GM18498 (cell line): Measurements from ENCODE around the gene ARFGEF3.

Source experiments
- ATAC-seq: cut with Tn5 transposase; IDR thresholded peaks from one replicate; pipeline ENCODE4 v1.9.1; 2021; ENCODE audit warnings: mild to moderate bottlenecking, moderate library complexity; ENCODE audit not compliant: unreplicated experiment

ARFGEF3 gene

DNA sequence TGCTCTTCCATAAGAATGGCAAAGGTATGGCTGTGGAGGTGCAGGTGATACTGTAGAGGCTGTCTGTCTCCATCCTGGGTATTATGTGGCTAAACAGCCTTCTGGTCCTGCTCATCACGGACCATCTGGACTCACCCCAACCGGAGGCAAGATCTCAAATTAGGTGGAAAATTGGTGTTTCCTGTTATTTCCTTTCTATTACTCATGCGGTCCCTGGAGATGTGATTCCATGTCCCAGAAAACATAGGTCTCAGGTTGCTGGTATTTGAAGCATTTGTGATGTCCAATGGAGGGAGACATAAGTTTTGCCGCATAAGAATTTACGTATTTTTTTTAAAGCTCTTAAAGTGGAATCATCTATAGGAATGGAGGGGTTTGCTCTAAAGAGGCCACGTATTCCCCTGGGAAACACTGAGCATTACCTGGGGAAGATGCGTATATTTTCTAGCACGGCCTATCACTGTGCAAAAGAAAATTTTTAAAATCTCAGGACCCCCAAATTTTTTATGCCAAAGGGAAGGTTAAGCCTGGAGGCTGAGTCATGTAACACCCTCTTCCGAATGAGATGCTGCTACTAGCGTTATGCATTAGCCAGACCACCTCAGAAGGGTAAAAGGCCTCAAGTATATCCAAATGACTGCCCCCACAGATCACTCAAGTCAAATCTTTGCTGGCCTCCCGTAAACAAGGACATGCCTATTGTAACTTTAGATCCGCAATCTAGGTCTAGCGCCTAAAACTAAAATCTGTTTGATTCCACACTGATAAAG, 78.9 kb downstream of the ARFGEF3 start:
- no peak for ATAC-seq

DNA sequence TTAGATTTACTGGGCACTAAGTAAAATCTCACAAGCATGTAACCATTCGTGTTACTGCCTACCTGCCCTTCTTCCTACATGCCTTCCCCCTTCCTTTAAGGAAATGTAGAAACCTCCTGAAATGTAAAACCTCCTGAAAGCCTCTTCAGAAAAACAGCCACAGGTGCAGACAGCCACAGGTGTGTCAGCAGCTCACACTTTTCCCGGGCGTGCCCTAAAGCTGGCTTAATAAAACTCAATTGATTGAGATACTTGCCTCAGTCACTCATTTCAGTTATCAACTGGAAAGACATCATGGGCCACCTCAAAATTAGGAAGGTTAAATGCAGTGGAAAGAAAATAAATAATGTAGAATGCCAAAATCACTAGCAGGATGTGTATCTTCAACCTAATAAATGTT, 79.6 kb downstream of the ARFGEF3 start:
- no peak for ATAC-seq

DNA sequence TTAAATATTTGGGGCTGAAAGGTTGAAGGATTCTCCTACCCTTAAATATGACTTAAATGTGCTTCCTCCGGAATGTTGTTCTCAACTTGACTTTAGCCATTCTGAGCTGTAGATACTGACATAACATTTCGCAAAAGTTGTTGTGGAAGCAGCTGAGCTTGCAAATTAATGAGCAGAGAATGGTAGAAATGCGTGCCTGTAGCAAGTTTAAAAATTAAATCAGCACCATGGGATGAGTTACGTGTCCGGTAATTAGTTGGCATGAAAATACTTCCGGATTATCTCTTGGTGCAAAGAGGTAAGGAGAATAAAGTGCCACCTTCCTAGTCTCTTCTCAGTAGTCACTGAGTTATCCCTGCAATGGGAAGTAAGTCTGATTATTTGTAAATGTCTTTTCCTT, 80.2 kb downstream of the ARFGEF3 start:
- no peak for ATAC-seq

DNA sequence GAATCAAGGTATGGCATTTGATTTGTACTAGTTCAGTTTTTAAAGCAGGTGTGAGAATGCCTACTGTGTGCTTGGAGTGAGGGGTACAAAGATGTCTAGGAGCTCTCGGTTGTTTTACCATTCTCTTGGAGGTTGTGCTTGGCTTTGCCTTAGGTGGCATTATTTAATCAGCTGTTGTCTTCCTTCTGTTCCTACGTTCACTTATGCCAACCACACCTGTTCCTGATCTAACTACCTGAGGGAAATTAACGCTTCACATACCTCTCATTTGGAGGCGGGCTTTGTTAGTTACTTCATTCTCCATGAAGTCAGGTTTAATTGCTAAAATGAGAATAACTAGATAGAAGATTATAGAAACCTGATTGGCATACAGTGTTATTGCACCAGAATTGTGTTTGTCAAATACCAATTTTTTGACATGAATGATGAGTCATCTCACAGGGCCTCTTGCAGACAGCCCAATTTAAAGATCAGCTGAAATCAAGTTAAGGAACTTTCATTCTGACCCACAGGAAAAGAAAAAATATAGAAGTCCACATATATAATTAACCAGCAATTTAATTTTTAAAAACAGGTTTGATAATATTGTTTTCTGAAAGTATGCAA, 81.4 kb downstream of the ARFGEF3 start:
- no peak for ATAC-seq

DNA sequence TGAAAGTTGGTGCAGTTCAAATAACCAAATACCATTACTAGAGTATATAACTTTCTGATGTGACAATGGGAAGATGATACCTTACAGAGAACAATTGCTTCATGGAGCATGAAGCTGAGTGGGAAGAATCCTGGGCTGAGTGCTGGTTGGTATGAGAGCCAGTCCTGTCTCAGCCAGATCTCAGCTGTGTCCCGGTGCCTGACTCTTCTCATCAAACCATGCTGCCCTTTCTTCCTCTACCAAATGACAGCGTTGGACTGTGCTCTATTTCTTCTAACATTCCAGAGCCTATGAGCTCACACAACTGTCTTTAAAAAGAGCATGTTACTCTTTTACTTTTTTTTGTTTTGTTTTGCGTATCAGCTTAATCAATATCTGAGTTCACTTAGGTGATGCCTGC, 84.0 kb downstream of the ARFGEF3 start:
- no peak for ATAC-seq

DNA sequence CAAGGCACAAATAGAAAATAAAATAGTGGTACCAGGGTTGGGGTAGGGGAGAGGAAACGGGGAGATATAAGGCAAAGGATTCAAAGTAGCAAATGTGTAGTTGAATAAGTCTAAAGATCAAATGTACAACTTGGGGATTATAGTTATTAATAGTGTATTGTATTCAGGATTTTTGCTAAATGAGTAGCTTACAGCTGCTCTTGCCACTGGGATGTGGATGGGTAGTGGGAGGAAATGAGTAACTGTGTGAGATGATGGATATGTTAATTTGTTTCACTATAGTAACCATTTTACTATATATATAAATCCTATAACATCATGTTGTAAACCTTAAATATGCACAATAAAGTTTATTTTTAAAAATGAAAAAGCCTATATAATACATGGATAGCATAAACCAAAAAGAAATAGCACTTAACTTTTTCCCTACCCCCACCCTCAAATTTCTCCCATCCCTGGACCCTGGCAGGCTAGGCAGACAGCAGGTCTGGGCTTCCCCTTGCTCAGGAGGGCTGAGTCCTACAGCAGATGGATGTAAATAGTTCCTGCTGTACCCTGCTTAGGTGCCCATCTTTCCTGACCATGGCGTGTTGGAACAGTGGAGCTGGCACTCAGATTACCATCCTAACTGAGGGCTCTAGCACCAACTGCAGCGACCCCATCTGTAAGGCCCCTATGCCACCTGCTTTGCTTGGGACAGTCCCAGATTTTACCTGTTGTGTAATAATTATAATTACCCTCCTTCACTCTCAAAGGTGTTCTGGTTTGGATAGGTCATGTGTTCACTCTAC, 85.1 kb downstream of the ARFGEF3 start:
- no peak for ATAC-seq

DNA sequence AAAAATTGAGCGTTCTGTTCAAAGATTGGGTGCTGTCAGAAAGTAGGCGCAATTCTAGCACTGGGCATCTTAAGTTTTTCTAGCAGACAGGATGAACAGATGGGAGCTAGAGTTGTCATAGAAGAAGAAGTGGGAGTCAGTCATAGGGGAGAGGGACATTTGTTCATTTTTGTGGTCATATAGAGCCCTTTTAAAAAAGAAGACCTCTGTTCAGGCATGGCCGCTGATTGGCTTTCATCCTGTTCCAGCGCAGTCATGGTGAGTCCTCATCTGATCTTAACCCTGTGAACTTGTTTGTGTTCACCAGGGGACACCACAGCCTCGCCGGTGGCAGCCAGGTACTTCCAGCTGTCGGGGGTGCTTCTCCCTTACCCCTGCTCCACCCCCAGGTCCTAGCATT, 86.3 kb downstream of the ARFGEF3 start:
- ATAC-seq: no peak

DNA sequence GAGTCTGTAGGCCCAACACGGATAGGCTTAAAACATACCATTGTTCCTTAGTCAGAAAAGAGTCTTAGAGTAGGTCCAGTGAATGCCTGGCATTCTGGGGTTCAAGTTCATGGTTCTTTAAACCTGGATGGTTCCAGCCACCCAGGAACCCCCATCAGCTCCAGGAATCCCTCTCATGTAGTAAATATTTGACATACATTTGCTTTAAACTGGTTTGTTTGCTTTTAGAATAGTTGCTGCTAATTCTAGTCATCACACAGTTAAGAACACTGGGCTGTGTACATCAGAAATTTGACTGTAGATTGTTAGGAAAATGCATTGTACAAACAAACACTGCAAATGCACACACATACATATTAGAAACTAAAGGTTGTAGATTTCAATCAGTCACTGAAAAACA, 87.1 kb downstream of the ARFGEF3 start:
- ATAC-seq: no peak

DNA sequence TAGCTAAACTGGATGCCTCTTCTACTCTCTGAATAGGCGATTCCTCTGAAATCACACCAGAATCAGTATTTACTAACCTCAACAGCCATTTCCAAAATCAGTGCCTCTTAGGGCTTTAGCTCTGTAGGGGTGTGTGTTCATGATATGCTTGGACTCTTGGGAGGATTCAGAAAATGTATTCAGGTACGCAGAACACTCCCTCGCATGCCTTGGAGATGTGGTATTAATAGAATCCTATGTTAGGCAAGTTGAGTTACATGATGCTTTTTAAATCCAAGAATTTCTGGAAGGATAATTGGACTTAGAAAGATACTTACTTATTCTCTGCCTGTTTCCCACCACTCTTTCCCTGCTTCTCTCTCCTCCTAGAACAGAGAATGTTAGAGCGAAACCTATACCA, 88.3 kb downstream of the ARFGEF3 start:
- no peak for ATAC-seq

DNA sequence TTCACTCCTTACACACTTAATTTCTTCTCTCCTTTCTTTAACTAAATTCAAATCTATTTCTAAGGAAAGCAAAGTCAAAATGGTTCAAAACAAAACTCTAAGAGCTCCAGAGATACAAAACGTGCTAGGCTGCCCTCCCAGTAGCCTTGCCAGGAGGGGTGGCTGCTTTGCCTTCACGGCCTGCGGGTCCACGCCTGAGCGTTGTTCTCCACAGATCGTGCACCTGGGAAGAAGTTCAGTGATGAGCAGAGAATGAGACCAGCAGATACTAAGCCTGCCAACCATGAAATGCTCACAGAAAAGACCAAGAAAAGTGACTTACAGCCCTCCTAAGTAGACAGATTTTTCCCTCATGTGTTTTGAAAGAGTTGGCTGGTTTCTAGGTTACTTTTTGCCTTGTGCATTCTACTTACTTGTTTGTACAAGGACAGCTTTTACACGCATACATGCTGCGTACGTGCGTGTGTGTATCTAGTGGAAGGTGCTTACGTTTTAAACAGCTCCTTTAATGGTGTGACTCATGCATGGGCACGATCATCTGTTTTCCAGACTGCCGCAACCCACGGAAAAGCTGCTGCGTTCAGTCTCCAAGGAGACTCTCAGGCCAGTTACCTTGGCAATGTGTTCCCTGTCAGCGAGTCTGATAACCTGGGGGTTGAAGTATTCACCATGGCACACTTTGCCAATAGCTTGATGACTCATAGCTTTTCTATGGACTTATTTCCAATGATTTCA, 88.9 kb downstream of the ARFGEF3 start:
- no peak for ATAC-seq

DNA sequence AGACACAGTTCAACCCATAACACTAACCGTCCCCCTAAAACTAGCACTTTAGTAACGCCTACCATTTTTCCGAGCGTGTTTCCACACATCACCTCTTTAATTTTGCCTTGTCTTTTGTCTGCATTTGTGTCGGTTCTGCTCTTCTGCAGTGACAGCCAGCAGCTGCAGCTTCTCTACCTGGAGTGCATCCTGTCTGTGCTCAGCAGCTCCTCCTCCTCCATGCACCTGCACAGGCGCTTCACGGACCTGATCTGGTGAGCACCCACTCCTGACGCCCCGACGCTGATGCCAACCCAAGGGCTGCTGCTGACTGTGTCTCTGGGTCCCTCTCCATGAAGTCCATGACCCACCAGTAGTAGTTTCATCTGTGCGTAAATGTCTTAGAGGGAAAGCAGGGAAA, 92.0 kb downstream of the ARFGEF3 start:
- ATAC-seq: no peak

DNA sequence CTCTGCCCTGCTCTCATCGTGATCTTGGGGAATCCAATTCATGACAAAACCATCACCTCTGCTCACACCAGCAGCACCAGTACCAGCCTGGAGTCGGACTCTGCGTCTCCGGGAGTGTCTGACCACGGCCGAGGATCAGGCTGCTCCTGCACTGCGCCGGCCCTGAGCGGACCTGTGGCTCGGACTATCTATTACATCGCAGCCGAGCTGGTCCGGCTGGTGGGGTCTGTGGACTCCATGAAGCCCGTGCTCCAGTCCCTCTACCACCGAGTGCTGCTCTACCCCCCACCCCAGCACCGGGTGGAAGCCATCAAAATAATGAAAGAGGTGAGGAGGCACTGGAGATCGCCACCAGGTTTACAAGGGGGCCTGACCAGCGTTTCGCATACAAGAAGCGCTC, 93.7 kb downstream of the ARFGEF3 start:
- no peak for ATAC-seq

DNA sequence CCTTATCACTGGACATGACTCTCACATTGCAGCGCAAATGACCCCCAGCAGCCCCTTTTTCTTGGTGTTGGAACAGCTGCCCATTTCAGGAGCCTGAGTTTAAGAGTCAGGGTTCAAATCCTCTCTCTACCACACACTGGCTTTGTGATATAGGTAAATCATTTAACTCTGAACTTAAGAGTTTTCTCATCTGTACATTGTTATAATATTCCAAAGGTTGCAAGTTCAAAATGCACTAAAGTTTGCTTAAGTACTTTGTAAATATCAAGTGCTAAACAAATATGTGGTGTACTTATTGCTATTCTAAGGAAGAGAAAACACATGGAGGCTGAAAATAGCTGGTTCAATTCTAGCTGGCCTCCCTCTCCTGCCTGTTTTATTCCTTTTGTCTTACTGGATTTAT, 95.9 kb downstream of the ARFGEF3 start:
- no peak for ATAC-seq

DNA sequence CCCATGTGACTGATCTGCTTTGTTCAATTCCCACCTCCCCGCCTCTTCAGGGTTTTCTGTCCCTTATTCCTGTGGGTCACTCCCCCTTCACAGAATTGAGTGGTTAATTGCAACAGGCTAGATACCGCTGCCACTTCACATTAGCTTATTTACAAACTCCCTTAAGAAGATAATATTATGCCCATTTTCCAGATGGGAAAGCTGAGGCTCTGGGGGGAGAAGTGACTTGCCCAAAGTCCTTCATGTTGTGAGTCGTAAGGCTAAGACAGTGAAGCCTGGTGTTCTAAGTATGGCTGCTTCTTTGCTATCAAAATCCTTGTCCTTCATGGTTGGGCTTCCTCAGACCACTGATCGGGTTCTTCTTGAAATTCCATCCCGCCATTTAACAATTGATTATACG, 96.5 kb downstream of the ARFGEF3 start:
- no peak for ATAC-seq

DNA sequence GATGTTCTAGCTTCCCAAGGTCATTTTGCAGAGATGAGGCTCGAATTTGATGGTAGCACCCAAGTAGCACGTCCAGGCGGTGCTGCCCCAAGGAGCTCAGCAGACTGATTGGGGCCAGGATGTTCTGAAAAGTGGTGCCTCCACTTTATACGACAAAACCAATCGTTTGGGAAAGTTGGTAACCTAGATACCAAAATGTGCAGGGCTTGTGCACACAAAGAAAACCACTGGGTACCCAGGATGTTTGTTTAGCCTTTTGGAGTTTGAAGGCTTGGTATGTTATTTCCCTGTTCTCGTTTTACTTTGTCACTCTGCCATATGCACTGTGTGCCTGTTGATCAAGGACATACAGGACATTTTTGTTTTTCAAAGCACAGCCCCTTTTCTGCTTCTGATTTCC, 97.3 kb downstream of the ARFGEF3 start:
- ATAC-seq: no peak

DNA sequence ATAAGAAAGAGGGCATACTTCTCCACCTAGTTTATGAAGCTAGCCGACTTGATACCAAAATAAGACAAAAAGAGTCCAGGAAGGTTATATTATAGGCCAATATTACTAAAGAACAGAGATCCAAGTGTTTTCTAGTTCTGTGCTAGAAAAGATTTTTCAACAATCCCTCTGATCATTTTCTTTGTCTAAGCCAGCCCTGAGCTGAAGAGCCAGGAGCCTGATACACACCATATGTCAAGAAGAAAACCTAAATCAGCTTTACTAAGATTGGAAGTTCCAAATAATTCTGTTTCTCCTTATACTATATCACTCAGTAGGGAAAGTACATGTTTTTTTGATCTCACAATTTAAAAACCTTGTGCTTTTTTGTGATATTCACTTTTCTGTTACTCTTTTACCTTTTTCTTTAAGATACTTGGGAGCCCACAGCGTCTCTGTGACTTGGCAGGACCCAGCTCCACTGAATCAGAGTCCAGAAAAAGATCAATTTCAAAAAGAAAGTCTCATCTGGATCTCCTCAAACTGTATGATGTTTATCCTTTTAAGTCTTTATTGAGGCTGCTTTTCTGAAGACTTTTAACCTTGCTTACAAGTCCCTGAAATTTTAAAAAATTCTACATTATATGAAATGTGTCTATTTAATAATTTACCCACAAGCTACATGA, 99.5 kb downstream of the ARFGEF3 start:
- ATAC-seq: no peak

DNA sequence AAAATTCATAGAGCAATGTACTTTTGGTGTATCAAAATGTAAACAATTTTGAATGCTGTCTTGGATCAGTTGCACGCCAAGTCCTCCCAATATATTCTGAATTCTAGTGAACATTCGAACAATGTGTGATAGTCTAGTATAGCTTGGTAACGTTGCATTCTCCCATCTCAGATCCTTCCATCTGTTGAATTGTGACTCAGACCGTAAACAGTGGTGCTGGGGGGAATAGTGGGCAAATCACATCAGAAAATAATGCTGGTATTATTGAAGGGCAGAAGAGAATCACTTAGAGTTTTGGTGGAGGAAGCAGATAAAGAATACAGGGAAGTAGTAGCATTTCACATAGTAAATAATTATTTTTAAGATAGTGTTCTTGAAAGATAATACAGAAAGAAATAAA, 102.2 kb downstream of the ARFGEF3 start:
- ATAC-seq: no peak

DNA sequence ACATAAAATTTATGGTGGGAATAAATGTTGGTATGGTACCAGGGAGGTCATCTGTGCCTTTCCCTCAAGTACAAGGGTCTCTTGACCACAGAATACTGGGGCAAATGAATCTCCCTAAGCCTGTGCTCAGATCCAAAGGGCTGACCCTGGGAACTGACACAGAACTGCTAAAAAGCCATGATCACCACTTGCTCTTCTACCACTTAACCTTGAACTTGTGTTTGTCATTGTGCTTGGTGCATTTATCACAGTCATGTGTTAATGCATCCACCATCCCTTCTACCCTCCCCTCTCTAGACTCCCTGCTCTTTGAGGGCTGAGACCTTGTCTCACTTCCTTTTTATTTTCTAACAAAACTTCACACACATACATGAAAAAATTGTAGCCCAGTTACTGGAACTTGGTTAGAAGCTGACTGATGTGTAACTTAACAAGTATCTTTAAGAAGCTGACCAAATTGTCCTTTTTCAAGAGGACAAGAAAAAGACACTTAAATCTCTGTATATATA, 102.7 kb downstream of the ARFGEF3 start:
- ATAC-seq: no peak

DNA sequence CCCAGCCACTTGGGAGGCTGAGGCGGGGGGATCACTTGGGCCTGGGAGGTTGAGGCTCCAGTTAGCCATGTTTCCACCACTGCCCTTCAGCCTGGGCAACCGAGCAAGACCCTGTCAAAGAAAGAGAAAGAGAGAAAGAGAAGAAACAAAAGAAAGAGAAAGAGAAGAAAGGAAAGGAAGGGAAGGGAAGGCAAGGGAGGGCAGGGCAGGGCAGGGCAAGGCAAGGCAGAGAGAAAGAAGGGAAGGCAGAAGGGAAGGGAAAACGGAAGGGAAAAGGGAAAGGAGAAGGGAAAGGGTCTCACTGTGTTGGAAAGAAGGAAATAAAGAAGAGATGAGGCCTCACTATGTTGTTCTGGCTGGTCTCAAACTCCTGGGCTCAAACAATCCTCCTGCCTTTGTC, 104.4 kb downstream of the ARFGEF3 start:
- ATAC-seq: no peak

DNA sequence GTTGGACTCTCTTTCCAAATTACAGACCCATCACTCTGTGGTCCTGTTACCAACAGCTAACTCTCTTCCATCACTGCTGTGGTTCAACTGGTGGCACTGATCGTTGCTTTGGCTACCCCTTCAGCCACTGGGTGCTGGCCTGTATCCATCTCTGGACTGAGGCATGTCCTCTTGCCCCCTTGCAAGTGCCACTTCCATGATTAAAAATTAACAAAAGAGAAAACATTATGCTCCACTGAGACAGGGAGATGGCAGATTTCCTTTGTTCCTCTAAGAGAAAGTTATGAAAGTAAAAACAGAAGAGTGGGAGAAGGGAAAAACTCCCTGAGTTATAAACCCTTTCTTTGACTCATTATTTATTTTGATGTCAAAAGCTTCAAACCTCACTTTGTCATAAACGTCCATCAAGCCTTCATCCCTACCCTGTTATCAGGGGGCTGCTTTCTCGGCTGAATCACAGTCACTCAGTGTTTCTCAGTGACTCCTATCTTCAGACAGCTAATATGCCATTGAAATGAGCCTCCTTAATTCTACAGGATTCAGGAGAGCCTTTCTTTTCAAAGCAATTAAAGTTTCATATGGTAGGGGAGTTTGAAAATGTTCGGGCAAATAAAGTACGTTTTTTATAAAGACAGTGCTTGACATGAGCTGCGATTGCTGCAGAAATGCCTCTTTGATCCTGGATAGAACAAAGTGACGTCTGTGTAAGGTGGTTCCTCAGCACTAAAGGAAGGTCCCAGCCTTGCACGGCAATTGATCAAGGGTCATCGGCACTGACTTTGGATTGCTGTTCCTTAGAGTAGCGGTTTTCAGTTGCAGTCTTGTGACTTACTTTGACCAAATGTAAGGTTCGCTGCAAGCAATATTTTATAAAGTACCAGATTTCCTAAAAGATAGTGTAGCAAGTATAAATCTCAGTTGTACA, 106.5 kb downstream of the ARFGEF3 start:
- ATAC-seq: no peak
